T-helper 22 cell (primary cell): ENCODE data around the gene MED23.

ENCODE experiments used
- DNase-seq: peaks from one replicate; pipeline ENCODE4 v3.0.0-alpha.2; 2020; ENCODE audit warnings: low read depth

The MED23 gene

GRCh38 chr6:131627724-131628682 is at the start of gene MED23:
MED23 (minus strand) TSS chr6:131628242; CDS start chr6:131628049, 193 bp downstream.
- peak; percentile 85 for DNase-seq

GRCh38 chr6:131673184-131673583 is 45.1 kb upstream of the MED23 start:
- DNase-seq = no peak

GRCh38 chr6:131669891-131670290 is 41.8 kb upstream of the MED23 start:
- DNase-seq = no peak

GRCh38 chr6:131663578-131664165 is 35.6 kb upstream of the MED23 start:
- DNase-seq = no peak

GRCh38 chr6:131660195-131660594 is 32.2 kb upstream of the MED23 start:
- DNase-seq = no peak

GRCh38 chr6:131658287-131658686 is 30.2 kb upstream of the MED23 start:
- DNase-seq = no peak

GRCh38 chr6:131657630-131658111 is 29.6 kb upstream of the MED23 start:
- no peak for DNase-seq

GRCh38 chr6:131657222-131657621 is 29.2 kb upstream of the MED23 start:
- no peak for DNase-seq

GRCh38 chr6:131656667-131657066 is 28.6 kb upstream of the MED23 start:
- no peak for DNase-seq

- DNase-seq = no peak
Observed at GRCh38 chr6:131655951-131656350, 27.9 kb upstream of the MED23 start.

- no peak for DNase-seq
Observed at GRCh38 chr6:131655387-131655786, 27.3 kb upstream of the MED23 start.

GRCh38 chr6:131654326-131654725 is 26.3 kb upstream of the MED23 start:
- no peak for DNase-seq

- DNase-seq = no peak
Observed at GRCh38 chr6:131652472-131652871, 24.4 kb upstream of the MED23 start.

- no peak for DNase-seq
Observed at GRCh38 chr6:131651782-131652181, 23.7 kb upstream of the MED23 start.

- DNase-seq = no peak
Observed at GRCh38 chr6:131646249-131646670, 18.2 kb upstream of the MED23 start.

- no peak for DNase-seq
Observed at GRCh38 chr6:131645846-131646245, 17.8 kb upstream of the MED23 start.

- no peak for DNase-seq
Observed at GRCh38 chr6:131644921-131645320, 16.9 kb upstream of the MED23 start.

- no peak for DNase-seq
Observed at GRCh38 chr6:131643855-131644460, 15.9 kb upstream of the MED23 start.

- no peak for DNase-seq
Observed at GRCh38 chr6:131642987-131643611, 15.1 kb upstream of the MED23 start.

- no peak for DNase-seq
Observed at GRCh38 chr6:131642565-131642964, 14.5 kb upstream of the MED23 start.

GRCh38 chr6:131641554-131641953 is 13.5 kb upstream of the MED23 start:
- DNase-seq = no peak

- DNase-seq = no peak
Observed at GRCh38 chr6:131640576-131640975, 12.5 kb upstream of the MED23 start.
